Fibroblast of skin of abdomen (primary cell): ENCODE measurements around the gene ELOVL1.
"Not testable (repeated sequence)": the region's sequence is repeated elsewhere in the genome, so short reads cannot be mapped to it uniquely, and the experiment has no call there.

Experiments
- DNase-seq: peaks from one replicate; pipeline ENCODE4 v3.0.0-alpha.2; 2013

Gene ELOVL1

DNA sequence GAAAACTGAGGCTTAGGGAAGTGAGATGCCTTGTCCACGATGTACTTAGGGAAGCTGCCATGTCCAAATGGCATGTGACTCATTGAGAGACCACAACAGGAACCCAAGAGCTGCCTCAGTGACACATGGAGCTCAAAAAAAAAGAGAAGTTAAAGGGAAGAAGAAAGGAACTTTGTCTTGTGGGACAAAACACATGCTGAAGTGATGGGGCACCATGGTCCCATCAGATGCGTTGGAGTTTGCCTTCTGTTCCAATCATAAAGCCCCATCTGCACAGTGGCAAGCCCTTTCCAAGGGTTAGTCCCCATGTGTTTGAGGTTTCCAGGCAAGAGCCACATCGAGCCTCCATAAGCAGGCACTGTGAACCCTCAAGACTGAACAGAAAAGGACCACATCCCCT, 13.8 kb upstream of the ELOVL1 start:
- no peak for DNase-seq

DNA sequence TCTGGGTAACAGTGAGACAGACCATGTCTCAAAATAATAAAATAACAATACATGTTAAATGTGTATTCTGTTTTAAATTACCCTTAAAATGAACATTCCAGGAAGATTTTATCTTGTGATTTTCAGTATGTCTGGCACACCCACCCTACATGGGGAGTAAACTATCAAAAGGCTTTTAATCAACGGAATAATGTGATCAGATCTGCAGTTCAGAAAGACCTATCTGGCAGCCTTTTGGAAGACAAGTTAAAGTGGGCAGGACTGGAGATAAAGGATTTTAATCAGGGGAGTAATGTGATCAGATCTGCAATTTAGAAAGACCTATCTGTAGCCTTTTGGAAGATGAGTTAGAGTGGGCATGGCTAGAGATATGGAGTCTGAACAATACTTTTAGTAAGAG, 11.7 kb upstream of the ELOVL1 start:
- no peak for DNase-seq

DNA sequence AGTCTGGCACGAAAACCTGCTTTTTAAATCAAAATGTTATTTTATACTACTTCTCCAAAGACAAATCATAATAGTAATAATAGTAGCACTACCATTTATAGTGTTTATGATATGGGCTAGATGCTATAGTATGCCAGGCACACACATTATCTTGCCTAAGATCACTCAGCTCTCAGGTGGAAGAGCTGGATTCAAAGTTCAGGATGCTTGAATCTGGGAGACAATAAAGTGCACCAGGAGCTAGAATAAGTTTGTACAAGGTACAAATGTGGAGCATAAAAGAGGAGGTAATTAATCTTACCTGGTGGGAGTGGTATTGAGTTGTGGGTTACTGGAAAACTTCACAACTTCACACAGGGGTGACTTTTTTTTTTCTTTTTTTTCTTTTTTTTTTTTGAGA, 10.0 kb upstream of the ELOVL1 start:
- no peak for DNase-seq

DNA sequence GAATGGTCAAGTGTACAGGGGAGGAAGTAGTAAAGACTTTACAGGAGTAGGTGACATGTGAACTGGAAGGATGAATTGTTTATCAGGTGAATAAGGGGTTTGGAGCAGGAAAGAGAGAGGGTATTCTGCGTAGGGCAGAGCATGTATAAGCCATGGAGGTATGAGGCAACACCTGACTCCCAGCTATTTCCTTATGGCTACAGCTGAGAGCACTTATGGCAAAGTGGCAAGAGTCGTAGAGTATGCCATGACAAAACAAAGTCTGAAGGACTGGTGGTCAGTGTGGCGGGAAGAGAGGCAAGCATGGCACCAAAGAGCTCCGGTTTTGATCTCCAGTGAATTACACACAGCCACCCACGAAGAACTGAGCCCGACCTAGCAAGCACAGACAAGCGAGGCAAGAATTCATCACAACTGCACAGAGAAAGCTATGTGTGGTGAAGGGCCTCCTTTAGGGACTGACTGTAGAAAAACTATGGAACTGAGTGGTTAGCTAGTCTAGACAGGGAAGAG, 9.0 kb upstream of the ELOVL1 start:
- no peak for DNase-seq

DNA sequence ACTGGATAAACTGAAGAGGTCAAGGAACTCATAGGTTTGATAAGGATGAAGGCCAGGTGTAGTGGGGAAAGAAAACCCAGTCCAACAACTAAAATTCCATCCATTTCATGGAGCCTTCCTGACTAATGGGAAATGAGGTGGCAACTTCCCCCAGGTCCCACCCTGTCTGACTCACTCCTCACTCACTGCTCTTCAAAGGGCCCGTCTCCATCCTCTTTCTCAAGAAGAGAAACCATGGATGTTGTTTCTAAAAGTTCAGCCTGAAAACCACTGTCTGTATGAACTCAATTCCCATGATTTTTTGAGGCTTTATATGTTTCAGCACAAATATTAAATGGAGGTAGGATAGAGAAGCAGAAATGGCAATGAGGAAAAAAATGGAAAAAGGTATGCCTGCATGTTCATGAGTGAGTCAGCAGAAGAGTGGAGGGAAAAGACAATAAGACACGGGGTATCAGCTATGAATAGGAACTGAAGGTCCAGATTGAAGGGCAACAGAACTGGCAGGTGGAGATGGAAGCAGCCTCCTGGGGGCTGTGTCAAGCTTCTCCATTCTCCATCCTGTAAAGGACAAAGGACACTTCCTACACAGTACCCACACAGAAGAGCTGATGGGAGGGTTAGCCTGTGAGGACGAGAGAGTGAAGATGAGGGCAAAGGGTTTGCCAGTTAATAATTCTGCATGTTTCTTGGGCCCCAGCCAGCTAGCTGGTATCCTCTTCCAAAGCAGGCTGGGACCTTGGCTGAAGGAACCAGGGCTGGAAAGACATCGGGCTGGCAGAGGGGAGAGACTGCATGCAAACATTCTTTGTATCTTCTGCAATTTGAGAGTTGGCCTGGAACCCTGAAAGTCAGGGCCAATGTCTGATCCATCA, 5.5 kb upstream of the ELOVL1 start:
- peak; percentile 74 for DNase-seq

DNA sequence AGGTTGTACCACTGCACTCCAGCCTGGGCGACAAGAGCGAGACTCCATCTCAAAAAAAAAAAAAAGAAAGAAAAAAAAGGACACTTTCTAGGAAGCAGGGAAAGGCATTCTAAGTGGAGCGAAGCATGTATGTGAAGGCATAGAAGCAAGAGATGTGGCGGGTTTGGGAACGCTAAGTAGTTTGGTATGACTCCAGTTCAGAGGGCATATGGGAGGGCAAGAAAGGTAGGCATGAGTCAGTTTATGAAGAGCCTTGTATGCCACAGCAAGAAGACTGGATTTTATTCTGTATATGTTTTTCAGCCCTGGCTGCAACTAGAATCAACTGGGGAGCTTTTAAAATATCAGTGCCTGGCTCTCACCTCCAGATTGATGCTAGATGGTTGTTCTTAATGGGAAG, 4.4 kb upstream of the ELOVL1 start:
- DNase-seq, result no peak

DNA sequence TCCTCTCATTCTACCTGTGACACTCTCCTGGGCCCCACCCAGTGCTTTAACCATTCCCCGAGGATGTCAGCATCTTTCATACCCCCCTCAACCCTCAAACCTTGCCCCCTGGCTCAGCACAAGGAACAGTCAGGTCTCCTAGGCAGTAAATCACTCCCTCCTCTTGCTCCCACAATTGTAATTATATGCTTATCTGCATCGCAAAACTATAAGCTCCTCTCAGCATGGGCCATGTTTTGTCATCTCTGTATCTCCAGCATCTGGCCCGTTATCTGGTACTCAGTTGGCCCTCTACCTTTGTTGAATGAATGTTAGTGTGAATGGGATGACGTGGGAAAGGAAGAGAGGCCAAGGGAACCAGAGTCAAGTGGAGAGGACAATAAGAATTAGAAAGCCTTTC, 2.8 kb upstream of the ELOVL1 start:
- no peak for DNase-seq

DNA sequence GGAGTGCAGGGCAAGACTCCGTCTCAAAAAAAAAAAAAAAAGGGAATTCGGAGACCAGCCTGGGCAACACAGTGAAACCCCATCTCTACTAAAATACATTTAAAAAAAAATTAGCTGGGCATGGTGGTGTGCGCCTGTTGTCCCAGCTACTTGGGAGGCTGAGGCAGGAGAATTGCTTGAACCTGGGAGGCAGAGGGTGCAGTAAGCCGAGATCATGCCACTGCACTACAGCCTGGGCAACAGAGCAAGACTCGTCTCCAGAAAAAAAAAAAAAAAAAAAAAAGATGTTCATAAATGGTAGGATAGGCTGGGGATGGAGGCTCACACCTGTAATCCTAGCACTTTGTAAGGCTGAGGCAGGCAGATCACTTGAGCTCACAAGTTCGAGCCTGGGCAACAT, 2.0 kb upstream of the ELOVL1 start:
- not testable (repeated sequence) for DNase-seq

DNA sequence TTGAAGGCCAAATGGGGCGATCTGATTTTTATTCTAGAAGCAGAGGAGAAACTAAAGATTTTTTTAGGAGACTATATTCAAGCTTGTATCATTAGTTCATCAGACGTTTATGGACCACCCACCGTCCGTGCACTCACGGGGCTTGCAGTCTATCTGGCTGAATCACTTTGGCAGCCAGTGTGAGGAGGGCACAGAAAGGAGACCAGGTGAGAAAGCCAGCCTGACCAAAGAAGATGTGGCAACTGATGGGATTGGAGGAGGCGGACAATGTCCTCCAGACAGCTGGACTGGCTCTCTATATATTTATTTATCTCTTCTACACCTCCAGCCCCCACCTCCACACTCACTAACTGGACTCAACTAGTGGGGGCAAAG, 822 bp upstream of the ELOVL1 start:
- DNase-seq, result no peak

DNA sequence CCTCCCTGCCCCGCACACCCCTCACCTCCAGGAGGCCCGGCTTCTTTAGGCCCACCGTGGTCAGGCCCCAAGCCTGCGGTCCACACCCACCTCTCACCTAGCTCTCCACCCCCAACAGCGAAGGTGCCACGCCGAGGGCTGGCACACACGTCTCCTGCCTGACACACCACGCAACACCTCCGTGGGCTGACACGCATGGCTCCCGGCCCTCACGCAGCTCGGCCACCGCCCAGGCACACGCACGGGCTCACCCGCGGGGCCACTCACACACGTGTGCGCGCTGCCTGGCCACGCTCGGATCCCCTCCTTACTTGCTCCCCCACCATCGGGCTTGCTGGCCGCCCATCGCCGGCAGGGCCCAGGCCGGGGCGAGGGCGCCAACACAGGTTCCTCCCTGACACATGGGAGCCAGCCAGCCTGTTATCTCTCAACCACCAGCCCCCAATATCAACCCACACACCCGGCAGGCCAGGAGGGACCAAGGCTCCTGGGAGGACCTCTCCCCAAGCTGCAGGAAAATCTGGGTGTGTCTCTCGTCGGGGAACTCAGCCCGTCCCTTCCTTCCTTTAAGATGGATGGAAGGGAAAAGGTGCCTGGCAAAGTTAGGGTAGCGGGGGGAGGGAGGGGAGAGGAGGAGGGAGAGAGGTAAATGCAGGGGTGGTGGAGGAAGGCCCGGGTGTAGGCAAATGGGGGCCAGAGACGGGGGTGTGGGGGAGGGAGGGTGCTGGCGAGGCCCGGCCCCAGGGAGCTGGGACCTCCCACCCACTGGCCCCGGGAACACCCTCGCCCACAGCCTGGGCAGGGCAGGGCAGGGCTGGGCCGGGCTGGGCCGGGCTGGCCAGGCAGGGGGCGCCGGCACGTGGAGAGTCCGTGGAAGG, 546 bp downstream of the ELOVL1 start:
- DNase-seq, result no peak

DNA sequence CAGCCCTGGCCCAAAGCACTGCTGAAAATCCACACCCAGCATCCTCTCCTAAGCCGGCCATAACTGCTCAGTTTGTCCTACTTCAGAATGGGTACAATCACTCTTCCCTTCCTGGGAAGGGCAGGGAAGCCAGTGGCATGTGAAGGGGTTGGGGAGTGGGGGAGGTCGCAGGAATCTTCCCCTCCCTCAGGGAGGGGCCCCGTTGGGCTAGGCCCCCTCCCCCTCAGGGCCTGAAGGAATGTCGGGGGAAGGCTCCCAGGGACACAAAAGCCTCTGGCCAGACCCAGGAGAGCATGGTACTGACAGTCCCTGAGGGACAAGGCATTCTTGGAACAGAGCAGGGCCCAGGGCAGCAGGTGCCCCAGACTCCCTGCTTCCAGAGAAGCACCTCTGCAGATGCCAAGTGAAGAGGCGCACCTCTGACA, 1.2 kb downstream of the ELOVL1 start:
- DNase-seq, result no peak

DNA sequence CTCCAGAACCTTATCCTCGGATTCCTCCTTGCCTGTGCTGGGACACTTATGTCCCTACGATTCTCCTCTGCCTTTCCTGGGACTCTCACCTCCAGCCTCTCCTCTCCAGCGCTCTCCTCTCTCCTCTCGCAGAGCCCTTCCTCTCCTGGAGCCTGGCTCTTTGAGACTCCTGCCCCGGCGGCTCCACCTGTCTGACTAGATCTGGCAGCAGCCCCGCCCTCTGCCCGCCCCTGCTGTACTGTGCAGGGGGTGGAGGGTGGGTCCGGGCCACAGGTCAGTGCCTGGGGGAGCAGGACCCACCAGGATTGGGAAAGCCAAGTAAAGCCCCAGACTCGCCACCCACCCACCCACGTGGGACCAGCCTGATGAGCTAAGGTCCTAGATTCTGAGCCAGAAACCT, 1.6 kb downstream of the ELOVL1 start:
- no peak for DNase-seq

DNA sequence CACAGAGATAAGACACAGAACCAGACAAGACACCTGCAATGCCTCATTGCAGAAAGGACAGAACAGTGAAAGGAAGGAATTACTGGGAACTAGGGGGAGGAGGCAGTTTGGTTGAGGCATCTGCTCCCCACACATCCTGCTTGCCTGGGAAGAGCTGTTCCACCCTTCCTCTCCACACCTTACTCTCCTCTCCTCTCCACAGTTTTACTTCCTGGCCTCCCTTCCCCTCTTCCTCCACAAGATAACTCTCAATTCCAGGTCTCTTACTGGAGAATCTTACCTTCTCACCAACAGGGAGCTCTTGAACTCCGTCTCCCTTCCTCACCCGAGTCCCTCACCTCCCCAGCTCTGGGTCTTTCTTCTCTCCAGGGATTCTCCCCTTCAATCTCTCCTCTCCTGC, 2.1 kb downstream of the ELOVL1 start:
- no peak for DNase-seq

DNA sequence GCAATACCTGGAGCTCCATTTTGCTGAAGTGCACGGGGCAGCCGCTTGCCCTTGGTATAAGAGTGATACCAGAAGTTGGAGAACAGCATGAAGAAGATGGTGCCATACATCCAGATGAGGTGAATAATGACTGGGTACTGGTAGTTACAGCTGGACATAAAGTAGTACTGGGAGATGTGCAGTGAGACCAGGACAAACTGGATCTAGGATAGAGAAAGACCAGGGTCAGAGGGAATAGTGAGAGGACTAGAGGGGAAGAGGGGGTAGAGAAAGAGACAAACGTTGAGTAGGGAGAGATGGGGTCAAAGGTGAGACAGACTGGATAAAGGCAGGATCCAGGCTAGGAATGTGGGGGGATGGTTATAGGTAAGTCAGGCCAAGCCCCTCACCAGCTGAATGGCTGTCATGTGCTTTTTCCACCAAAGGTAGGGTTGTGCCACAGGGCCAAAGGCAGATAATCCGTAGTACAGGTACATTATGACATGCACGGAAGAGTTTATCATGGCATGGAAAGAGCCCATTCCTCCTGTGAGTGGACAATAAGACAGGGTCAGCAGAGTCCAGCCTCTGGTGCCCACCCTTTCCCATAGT, 3.8 kb downstream of the ELOVL1 start:
- no peak for DNase-seq

DNA sequence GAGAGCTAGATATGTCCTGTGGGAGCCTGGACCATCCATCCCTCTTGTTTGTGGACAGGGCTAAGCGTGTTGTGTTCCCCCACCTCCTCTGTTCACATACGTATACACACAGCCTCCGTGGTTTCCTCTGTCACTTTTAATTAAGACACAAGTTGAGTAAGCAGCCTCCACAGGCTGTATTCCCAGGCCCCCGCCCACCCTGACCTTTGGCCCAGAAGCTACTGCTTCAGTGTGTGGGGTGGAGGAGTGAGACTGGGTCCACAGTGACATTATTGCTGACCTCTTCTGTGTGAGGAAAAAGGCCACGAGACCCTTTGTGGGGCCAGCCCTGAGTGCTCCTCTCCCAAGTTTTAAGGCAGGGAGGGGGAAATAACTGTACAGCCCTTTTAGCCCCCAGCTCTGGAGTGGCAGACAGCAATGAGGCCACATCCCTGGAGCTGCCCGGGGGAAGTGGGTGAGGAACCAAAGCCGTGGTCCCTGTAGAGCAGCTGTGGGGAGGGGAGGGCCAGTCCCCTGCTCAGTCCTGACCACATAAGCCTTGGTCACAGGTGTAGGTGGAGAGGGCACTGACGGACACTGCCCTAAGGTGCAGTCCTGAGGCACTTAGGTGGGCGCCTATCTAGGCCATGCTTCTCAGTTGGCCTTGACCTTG, 4.4 kb downstream of the ELOVL1 start:
- no peak for DNase-seq

DNA sequence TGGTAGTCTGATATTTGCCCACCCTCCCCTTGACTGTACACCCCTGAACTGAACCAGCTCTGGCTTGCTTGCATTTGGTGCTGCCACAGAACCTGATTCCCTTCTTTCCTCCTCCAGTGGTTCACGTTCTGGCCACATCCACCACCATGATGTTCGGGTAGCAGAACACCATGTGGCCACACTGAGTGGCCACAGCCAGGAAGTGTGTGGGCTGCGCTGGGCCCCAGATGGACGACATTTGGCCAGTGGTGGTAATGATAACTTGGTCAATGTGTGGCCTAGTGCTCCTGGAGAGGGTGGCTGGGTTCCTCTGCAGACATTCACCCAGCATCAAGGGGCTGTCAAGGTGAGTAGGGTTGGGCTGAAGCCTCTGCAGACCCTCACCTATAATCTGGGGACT, 7.2 kb downstream of the ELOVL1 start:
- no peak for DNase-seq

DNA sequence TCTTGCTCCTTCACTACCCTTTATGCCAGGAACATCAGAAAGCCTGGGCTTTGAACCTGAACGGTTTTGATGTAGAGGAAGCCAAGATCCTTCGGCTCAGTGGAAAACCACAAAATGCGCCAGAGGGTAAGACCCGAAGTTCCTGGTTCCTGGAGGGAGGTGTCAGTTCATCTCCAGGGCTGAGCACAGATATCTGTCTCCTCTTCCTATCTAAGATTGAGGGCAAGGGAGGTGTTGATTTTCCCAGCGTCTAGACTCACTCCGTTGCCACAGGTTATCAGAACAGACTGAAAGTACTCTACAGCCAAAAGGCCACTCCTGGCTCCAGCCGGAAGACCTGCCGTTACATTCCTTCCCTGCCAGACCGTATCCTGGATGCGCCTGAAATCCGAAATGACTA, 8.1 kb downstream of the ELOVL1 start:
- DNase-seq, result no peak

DNA sequence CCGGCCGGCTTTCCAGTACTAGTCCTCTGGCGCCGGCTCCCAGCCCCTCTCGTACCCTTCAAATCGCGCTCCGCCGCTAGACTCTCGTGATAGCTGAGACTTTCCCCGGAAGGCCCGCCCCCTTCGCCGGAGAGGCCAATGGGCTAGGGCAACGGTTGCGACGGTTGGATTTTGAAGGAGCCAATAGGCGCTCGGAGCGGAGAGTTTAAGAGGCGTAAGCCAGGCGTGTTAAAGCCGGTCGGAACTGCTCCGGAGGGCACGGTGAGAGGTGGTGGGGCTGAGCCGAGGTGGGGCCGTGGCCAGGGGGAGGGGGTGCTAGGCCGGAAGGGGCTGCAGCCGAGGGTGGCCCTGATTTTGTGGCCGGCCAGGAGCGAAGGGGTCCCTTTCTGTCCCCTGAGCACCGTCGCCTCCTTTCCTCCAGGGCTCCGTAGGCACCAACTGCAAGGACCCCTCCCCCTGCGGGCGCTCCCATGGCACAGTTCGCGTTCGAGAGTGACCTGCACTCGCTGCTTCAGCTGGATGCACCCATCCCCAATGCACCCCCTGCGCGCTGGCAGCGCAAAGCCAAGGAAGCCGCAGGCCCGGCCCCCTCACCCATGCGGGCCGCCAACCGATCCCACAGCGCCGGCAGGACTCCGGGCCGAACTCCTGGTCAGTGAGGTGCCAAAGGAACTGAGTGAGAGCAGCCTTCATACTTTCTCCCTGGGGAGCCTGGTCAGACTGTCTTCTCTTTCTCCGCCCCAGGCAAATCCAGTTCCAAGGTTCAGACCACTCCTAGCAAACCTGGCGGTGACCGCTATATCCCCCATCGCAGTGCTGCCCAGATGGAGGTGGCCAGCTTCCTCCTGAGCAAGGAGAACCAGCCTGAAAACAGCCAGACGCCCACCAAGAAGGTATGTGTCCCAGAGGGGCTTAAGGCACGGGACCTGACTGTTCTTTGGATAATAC, 8.8 kb downstream of the ELOVL1 start, which contains the start of gene CDC20:
Gene CDC20, plus strand, starts transcription at position 236 of the 948 bp plus-strand sequence. Its CDS starts 235 bp downstream, at position 471.
- peak; percentile 96 for DNase-seq

DNA sequence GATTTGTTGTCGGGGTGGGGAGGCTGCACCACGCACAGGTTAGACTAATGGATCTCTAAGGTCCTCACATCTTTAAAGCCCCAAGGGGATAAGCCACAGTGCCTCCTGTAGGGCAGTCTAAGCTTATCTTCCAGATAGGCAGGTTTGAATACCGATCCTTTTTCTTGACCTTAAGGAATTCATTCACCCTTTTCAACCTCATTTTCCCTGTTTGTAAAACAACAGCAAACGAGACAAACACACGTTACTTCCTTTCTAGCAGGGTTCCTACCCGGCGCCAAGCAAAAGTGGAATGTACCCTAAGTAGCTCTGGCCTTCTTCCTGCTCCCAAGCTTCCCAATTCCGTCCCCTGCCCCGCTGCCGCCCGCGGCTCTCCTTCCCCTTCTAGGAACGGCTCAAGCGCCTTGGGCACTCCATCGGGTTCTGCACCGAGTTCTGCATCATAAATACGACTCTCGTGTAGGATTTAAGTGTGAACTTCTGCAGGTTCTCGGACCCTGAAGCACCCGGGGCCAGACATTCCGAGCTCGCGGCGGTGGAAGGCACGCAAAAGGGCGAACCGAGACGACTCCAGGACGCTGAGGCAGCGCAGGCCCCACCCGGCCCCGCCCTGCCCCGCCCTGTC, 9.6 kb downstream of the ELOVL1 start:
- DNase-seq, result peak; percentile 31

DNA sequence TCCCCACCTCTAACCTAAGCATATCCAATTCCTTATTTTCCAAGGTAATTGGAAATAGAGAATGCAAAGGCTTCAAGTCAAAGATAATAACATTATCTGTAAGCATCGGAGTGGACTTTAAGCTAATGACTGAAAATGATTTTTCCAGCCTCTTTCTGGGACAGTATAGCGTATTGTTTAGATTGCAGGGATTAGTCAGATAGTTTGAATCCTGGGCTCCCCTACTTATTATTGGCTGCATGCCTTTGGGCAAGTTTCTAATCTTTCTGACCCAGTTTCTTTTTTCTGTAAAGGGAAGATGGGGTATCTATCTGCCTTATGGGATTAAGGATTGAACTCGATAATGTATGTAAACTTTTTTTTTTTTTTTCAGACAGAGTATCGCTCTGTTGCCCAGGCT, 10.6 kb downstream of the ELOVL1 start:
- no peak for DNase-seq

DNA sequence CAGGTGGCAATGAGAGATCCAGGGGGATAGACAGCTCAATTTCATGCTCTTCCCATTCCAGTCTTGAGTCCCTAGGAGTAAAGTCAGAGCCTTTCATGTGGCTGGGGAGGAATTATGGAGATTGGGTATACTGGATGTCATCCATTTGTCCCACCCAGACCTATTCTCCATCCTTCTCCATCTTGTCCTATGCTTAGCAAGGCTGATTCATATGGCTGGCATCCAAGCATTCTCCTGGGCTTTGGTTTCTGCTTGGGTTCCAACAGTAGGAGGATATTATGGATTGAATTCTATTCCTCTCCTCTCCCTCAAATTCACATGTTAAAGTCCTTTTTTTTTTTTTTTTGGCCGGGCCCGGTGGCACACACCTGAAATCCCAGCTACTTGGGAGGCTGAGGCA, 12.9 kb downstream of the ELOVL1 start:
- no peak for DNase-seq
